Activated CD8-positive, alpha-beta memory T cell treated with anti-CD3 and anti-CD28 coated beads, Interleukin-2, amount 10 ng/mL, durations not matched to agents 7 days and 5 days (primary cell): Measurements from ENCODE around the gene CCN6. TPM values are rescaled to one million over a fixed set of nuclear protein-coding genes. Genes with fewer than 3 reads are reported as not detected.
"Not testable (repeated sequence)": the region's sequence is repeated elsewhere in the genome, so short reads cannot be mapped to it uniquely, and the experiment has no call there.

Experiments
- ATAC-seq: fragments of 150-1000 bp; cut with Tn5 transposase; one replicate; pipeline ENCODE4 v1.10.0; 2021; ENCODE audit warnings: moderate library complexity
- CTCF ChIA-PET: fragments of 350-600 bp; sonication (Branson Sonifier 250); formaldehyde crosslinking; loops from one replicate; lab custom pipeline; 2021; ENCODE audit warnings: antibody characterized with exemption; lab: Charles Lee
- DNase-seq: peaks from one replicate; pipeline ENCODE4 v3.0.0-alpha.2; 2020
- H3K27ac Mint-ChIP-seq: one replicate; pipeline ENCODE4 v1.8.0; 2021; ENCODE audit warnings: mild to moderate bottlenecking, mixed read lengths
- H3K27me3 Mint-ChIP-seq: one replicate; pipeline ENCODE4 v1.8.0; 2021; ENCODE audit warnings: mixed read lengths
- H3K36me3 Mint-ChIP-seq: one replicate; pipeline ENCODE4 v1.8.0; 2021; ENCODE audit warnings: mild to moderate bottlenecking, mixed read lengths
- H3K4me1 Mint-ChIP-seq: one replicate; pipeline ENCODE4 v1.8.0; 2021; ENCODE audit warnings: mixed read lengths
- H3K4me3 Mint-ChIP-seq: one replicate; pipeline ENCODE4 v1.8.0; 2021; ENCODE audit warnings: mild to moderate bottlenecking, moderate library complexity, mixed read lengths
- H3K9me3 Mint-ChIP-seq: one replicate; pipeline ENCODE4 v1.8.0; 2022; ENCODE audit warnings: low read depth, mixed read lengths
- total RNA-seq, 2 experiments: library from RNA; stranded (reverse); gene quantifications; one replicate each; pipeline ENCODE4 v1.2.3, GENCODE V29; 2021

The CCN6 gene
- total RNA-seq, 2 experiments from 2014 or later, result not detected

DNA sequence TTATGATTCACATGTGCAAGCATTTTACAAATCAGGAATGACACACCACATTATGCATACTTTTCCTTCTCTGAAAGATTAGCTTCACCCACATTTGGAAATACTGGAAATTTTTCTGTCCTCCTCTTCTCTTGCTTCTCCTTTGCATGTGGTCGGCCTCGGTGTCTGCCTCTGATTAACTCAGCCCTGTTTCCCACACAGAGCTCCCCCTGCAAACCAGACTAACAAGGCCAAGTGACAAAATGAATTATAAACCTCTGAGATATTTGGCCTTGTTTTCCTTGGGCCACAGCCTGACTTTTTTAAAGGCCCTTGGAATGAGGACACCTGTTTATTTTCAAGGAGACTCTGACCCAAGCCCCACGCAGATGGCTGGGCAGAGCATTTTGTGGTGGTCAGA is 9.0 kb upstream of the CCN6 start:
- Mint-ChIP-seq H3K27ac (no peak overlapping the region), H3K9me3 (no peaks in the 10 kb centered on the region), H3K4me3 (no peak overlapping the region), H3K27me3 (no peaks in the 10 kb centered on the region), H3K36me3 (peaks cover 1% of the 10 kb centered on the region), H3K4me1 (peaks cover 22% of the 10 kb centered on the region)
- CTCF ChIA-PET, result interaction anchor here (0.9 to 6.9 kb wide), 10 partner anchors 18 to 786 kb away, joined by 3 to 77 read pairs (median 8); partner anchors contain the start of genes FAM229B and TUBE1
- no peak for DNase-seq
- no peak for ATAC-seq

DNA sequence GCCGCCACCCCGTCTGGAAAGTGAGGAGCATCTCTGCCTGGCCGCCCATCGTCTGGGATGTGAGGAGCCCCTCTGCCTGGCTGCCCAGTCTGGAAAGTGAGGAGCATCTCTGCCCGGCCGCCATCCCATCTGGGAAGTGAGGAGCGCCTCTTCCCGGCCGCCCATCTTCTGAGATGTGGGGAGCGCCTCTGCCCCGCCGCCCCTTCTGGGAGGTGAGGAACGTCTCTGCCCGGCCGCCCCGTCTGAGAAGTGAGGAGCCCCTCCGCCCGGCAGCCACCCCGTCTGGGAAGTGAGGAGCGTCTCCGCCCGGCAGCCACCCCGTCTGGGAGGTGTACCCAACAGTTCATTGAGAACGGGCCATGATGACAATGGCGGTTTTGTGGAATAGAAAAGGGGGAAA is 6.4 kb upstream of the CCN6 start:
- not testable (repeated sequence) for DNase-seq, H3K27ac Mint-ChIP-seq, H3K4me3 Mint-ChIP-seq, ATAC-seq, H3K36me3 Mint-ChIP-seq, H3K9me3 Mint-ChIP-seq, H3K27me3 Mint-ChIP-seq
- CTCF ChIA-PET, result interaction anchor here (1.5 kb wide), 1 partner anchor 789 kb away, joined by 3 read pairs; a partner anchor contains a TSS
- H3K4me1 Mint-ChIP-seq, result peaks cover 12% of the 10 kb centered on the region

DNA sequence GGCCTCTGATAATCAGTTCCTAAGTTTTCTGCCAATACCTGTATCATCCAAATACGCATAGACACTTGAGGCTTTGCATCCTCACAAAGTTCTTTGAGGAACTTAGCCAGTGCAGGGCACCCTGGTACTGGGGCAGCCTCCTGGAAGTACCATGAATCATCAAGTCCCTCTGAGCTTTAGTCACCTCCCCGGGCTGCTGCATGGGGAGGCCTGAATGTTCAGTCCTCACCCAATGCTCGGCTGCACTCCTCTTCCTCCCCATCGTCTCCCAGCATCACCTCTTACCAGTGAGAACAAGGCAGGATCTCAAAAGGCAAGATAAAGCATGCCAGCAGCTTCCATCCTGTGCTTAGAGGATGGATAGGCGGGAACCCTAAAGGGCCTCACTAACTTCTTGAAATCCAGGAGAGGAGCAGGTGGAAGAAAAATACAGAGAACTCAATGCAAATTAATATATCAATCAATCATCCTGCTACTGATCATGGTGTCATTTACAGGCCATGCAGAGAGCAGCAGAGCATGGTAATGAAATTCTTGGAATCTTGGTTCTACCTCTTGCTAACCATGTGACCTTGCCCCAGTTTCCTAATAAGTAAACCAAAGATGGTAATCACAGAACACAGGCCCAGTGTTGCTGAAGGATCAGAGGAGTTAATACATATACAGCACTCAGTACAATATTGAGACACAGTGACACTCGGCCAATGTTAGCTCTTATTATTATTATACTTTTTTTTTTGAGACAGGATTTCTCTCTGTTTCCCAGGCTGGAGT is 4.7 kb upstream of the CCN6 start:
- Mint-ChIP-seq H3K4me3 (no peak overlapping the region), H3K27ac (no peak overlapping the region), H3K27me3 (no peaks in the 10 kb centered on the region), H3K36me3 (no peaks in the 10 kb centered on the region), H3K9me3 (no peaks in the 10 kb centered on the region), H3K4me1 (peaks cover 6% of the 10 kb centered on the region)
- no peak for DNase-seq
- peak; percentile 20 for ATAC-seq
- CTCF ChIA-PET, result interaction anchor here (0.9 to 2.5 kb wide), 6 partner anchors 8 to 790 kb away, joined by 3 to 12 read pairs (median 4); a partner anchor contains a TSS

DNA sequence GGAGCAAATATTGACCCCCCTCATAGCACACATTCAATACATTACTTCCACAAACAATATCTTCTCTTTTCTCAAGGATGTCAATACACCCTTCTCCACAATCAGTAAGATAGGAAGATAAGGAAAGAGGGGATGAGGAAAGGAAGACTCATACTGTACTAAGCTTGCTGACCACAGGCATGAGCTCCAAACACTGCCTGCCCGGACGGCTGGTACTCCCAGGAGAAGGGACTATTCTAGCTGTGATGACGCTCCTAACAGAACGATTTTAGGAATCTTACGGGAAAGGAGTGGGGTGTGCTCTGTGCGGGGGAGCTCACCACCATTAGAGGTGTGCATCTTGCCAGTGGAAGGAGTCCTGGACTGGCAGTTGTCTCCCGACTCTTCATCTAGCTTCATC is 3.9 kb upstream of the CCN6 start:
- CTCF ChIA-PET, result interaction anchor here (0.9 to 2.5 kb wide), 5 partner anchors 8 to 397 kb away, joined by 3 to 12 read pairs (median 4); no protein-coding TSS in a partner anchor
- no peaks in the 10 kb centered on the region for H3K9me3 Mint-ChIP-seq
- H3K27ac Mint-ChIP-seq, result no peak overlapping the region
- peaks cover 6% of the 10 kb centered on the region for H3K4me1 Mint-ChIP-seq
- H3K36me3 Mint-ChIP-seq, result no peaks in the 10 kb centered on the region
- DNase-seq, result no peak
- H3K4me3 Mint-ChIP-seq, result no peak overlapping the region
- peaks cover 1% of the 10 kb centered on the region for H3K27me3 Mint-ChIP-seq
- ATAC-seq, result no peak

GRCh38 chr6:112050429-112050828 is 3.5 kb upstream of the CCN6 start:
- DNase-seq (no peak), ATAC-seq (no peak)
- H3K4me3 Mint-ChIP-seq, result no peak overlapping the region
- CTCF ChIA-PET, result interaction anchor here (1.3 to 2.5 kb wide), 3 partner anchors 9 to 113 kb away, joined by 4 to 12 read pairs (median 7); no protein-coding TSS in a partner anchor
- H3K27me3 Mint-ChIP-seq, result peaks cover 4% of the 10 kb centered on the region
- peaks cover 6% of the 10 kb centered on the region for H3K4me1 Mint-ChIP-seq
- no peaks in the 10 kb centered on the region for H3K36me3 Mint-ChIP-seq
- no peaks in the 10 kb centered on the region for H3K9me3 Mint-ChIP-seq
- H3K27ac Mint-ChIP-seq, result no peak overlapping the region

DNA sequence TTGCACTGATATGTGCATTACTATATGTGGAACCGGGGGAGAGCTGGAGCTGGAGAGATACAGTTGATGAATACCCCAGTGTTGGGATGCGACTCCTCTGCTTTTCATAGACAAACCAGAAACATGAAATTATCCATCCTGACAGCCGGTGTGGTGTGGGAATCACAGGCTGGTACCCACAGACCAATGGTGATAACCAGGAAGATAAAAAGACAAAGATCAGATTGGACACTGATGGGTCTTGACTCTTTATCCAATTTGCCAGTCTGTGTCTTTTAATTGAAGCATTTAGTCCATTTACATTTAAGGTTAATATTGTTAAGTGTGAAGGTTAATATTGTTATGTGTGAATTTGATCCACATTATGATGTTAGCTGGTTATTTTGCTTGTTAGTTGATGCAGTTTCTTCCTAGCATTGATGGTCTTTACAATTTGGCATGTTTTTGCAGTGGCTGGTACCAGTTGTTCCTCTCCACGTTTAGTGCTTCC is 2.6 kb upstream of the CCN6 start:
- not testable (repeated sequence) for H3K9me3 Mint-ChIP-seq, H3K27me3 Mint-ChIP-seq, H3K27ac Mint-ChIP-seq, ATAC-seq, H3K4me1 Mint-ChIP-seq, H3K4me3 Mint-ChIP-seq, H3K36me3 Mint-ChIP-seq, DNase-seq
- CTCF ChIA-PET, result interaction anchor here (1.7 to 2.5 kb wide), 2 partner anchors 10 to 112 kb away, joined by 7 to 12 read pairs; no protein-coding TSS in a partner anchor

DNA sequence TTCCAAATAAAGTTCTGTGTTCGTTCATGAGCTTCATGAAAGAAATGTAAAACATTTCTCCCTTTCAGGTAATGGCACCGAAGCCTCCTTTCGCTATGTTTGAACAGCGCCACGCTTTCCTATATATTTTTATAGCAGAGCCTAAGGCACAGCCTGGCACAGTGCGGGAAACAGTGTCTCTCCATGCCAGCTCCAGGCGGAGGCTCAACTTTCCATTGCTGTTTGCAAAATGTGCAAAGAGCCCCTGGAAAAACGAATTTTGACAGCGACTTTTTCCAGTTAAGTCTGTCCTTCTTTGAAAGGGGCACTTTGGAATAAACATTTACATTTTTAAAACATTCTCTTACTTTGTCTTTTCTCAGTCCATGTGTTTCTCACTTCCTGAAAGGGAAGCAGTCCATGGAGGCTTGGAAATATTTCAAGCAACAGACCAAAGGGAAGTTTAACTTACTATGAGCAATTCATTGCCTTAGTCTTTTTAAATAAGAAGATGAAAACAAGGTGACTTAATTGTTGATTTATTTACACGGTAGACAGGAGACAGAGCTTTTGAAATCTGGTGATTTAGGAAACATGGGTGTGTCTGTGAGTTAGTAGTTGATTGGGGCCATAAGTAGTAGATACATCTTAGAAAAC is 769 bp downstream of the CCN6 start:
- H3K4me1 Mint-ChIP-seq, result no peaks in the 10 kb centered on the region
- CTCF ChIA-PET, result interaction anchor here (0.9 to 1.4 kb wide), 2 partner anchors 9 to 18 kb away, joined by 3 read pairs; no protein-coding TSS in a partner anchor
- H3K36me3 Mint-ChIP-seq, result no peaks in the 10 kb centered on the region
- H3K27me3 Mint-ChIP-seq, result peaks cover 9% of the 10 kb centered on the region
- no peak overlapping the region for H3K4me3 Mint-ChIP-seq
- H3K27ac Mint-ChIP-seq, result no peak overlapping the region
- DNase-seq (no peak), ATAC-seq (no peak)
- no peaks in the 10 kb centered on the region for H3K9me3 Mint-ChIP-seq

DNA sequence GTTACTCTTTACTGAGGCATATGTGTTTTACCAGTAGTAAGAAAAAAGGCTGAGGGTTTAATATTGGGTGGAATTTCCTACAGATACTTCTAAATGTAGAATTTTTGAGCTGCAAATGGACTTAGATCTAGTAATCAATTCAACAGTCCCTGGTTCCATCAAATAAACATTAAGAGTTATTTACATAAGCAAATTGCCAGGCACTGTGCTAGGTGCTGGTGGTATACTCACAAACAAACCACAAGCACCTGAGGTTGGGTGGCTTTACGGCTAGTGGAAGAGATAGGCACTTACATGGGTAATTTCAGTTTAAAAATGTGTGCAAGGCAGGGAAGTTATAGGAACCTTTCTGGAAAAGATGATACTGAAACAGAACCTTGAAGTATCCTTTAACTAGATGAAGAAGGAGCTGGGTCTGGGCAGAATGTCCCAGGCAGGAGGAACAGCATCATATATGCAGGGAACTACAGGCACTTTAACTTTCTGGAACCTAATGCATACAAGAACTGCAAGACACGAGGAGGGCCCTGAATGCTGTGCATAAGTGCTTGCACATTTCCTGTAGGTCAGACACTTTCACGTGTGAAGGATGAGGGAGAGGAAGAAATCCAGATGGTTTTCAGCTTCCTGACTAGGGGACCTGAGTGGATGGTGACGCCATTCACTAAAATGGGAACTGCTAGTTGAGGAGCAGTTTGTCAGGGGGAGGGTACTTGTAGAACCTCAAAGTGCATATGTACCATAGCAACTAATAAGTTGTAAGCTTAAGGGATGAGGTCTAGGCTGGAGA is 4.5 kb downstream of the CCN6 start:
- ATAC-seq, result no peak
- no peak for DNase-seq
- no peaks in the 10 kb centered on the region for H3K36me3 Mint-ChIP-seq
- no peak overlapping the region for H3K27ac Mint-ChIP-seq
- H3K27me3 Mint-ChIP-seq, result peaks cover 9% of the 10 kb centered on the region
- H3K4me3 Mint-ChIP-seq, result no peak overlapping the region
- CTCF ChIA-PET, result interaction anchor here (0.7 to 2.1 kb wide), 4 partner anchors 9 to 1438 kb away, joined by 3 to 4 read pairs (median 3); no protein-coding TSS in a partner anchor
- no peaks in the 10 kb centered on the region for H3K9me3 Mint-ChIP-seq
- H3K4me1 Mint-ChIP-seq, result no peaks in the 10 kb centered on the region

GRCh38 chr6:112061605-112062004 is 7.7 kb downstream of the CCN6 start:
- ATAC-seq (no peak), DNase-seq (no peak)
- Mint-ChIP-seq H3K36me3 (no peaks in the 10 kb centered on the region), H3K4me1 (no peaks in the 10 kb centered on the region), H3K27me3 (peaks cover 8% of the 10 kb centered on the region), H3K27ac (no peak overlapping the region), H3K4me3 (no peak overlapping the region), H3K9me3 (no peaks in the 10 kb centered on the region)
- CTCF ChIA-PET, result interaction anchor here (1.8 kb wide), 1 partner anchor 101 kb away, joined by 3 read pairs; no protein-coding TSS in a partner anchor

DNA sequence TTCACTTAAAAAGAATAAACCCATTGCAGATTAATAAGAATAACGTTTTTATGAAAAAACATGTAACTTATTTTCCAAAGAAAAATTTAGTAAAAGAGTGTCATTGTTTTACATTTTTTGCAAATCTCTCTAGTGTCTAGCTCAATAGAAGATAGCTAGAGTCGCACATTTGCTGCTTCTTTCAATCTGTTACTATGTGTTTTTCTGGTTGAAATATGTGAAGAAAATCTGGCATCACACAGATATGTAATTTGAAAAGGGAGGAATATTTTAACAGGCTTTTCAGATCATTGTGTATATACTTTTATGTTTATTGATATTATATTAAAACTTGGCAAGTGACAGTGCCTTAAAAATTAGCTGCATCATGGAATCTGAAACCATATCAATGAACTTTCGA is 9.1 kb downstream of the CCN6 start:
- H3K4me3 Mint-ChIP-seq, result no peak overlapping the region
- peaks cover 8% of the 10 kb centered on the region for H3K27me3 Mint-ChIP-seq

DNA sequence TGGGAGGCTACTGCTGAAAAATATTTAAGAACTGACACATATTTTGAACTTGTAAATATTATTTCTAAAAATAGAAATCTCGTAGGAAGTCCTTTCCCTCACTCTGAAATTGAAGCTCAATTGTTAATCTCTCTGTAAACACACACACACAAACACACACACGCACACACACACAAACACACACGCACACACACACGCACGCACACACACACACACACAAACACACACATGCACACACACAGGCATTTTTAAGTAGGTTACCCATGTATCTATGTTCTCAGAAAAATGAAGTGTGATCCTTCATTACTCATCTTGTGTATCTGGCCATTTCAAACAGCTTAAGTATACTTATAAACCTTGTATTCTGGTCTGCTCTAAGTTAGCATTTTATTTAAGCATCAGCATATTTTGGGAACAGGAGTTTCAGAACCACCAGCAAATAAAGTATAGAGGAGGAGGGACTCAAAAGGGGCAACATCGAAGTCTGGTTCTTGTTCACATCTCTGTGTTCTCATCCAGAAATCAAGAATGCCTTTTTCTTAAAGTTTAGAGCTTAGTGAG is 11.6 kb downstream of the CCN6 start:
- CTCF ChIA-PET, result interaction anchor here (1.7 kb wide), 1 partner anchor 21 kb away, joined by 9 read pairs; the partner anchor contains the start of genes FAM229B and TUBE1
- Mint-ChIP-seq H3K4me3 (no peak overlapping the region), H3K9me3 (no peaks in the 10 kb centered on the region), H3K36me3 (peaks cover 6% of the 10 kb centered on the region), H3K4me1 (no peaks in the 10 kb centered on the region), H3K27me3 (peaks cover 8% of the 10 kb centered on the region), H3K27ac (no peak overlapping the region)
- DNase-seq (no peak), ATAC-seq (no peak)

More for the DNA sequence above, 9.1 kb downstream of the CCN6 start:
- H3K4me1 Mint-ChIP-seq, result no peaks in the 10 kb centered on the region
- ATAC-seq, result no peak
- peaks cover 3% of the 10 kb centered on the region for H3K36me3 Mint-ChIP-seq
- H3K9me3 Mint-ChIP-seq, result no peaks in the 10 kb centered on the region
- CTCF ChIA-PET, result no interaction called here
- H3K27ac Mint-ChIP-seq, result no peak overlapping the region
- no peak for DNase-seq

GRCh38 chr6:112066606-112067005 is 12.7 kb downstream of the CCN6 start:
- H3K4me1 Mint-ChIP-seq, result no peaks in the 10 kb centered on the region
- no peak overlapping the region for H3K27ac Mint-ChIP-seq
- peaks cover 8% of the 10 kb centered on the region for H3K27me3 Mint-ChIP-seq
- CTCF ChIA-PET, result no interaction called here
- no peak overlapping the region for H3K4me3 Mint-ChIP-seq
- H3K9me3 Mint-ChIP-seq, result no peaks in the 10 kb centered on the region
- ATAC-seq (no peak), DNase-seq (no peak)
- peaks cover 7% of the 10 kb centered on the region for H3K36me3 Mint-ChIP-seq
